OCI-M2 (cell line): ENCODE data around the gene ADAM10.

Experiments used
- DNase-seq: peaks from one replicate; lab custom pipeline; 2025; ENCODE audit not compliant: unreplicated experiment; lab: John Stamatoyannopoulos, UW

Gene ADAM10

GRCh38 chr15:58684036-58684710 is 65.3 kb downstream of the ADAM10 start:
- no peak for DNase-seq

- DNase-seq = no peak
Observed at GRCh38 chr15:58682234-58682633, 67.3 kb downstream of the ADAM10 start.

GRCh38 chr15:58678683-58679082 is 70.8 kb downstream of the ADAM10 start:
- DNase-seq = no peak

GRCh38 chr15:58677426-58677825 is 72.1 kb downstream of the ADAM10 start:
- DNase-seq = no peak

GRCh38 chr15:58676766-58677165 is 72.7 kb downstream of the ADAM10 start:
- DNase-seq = no peak

GRCh38 chr15:58671186-58671585 is 78.3 kb downstream of the ADAM10 start:
- DNase-seq = no peak

GRCh38 chr15:58669108-58669507 is 80.4 kb downstream of the ADAM10 start:
- no peak for DNase-seq

- DNase-seq = no peak
Observed at GRCh38 chr15:58666957-58667356, 82.5 kb downstream of the ADAM10 start.

GRCh38 chr15:58665672-58666071 is 83.8 kb downstream of the ADAM10 start:
- DNase-seq = no peak

- DNase-seq = no peak
Observed at GRCh38 chr15:58650102-58650501, 99.4 kb downstream of the ADAM10 start.

GRCh38 chr15:58649175-58649574 is 100.3 kb downstream of the ADAM10 start:
- DNase-seq = no peak

- DNase-seq = no peak
Observed at GRCh38 chr15:58643996-58644395, 105.5 kb downstream of the ADAM10 start.

GRCh38 chr15:58641660-58642059 is 107.8 kb downstream of the ADAM10 start:
- DNase-seq = no peak

GRCh38 chr15:58639992-58640391 is 109.5 kb downstream of the ADAM10 start:
- DNase-seq = no peak

- DNase-seq = no peak
Observed at GRCh38 chr15:58639002-58639756, 110.3 kb downstream of the ADAM10 start.

GRCh38 chr15:58632789-58633188 is 116.7 kb downstream of the ADAM10 start:
- DNase-seq = no peak

- no peak for DNase-seq
Observed at GRCh38 chr15:58631319-58631718, 118.2 kb downstream of the ADAM10 start.

GRCh38 chr15:58629625-58630024 is 119.9 kb downstream of the ADAM10 start:
- no peak for DNase-seq

- no peak for DNase-seq
Observed at GRCh38 chr15:58628206-58628947, 121.1 kb downstream of the ADAM10 start.

GRCh38 chr15:58627701-58628100 is 121.8 kb downstream of the ADAM10 start:
- no peak for DNase-seq

- DNase-seq = no peak
Observed at GRCh38 chr15:58627046-58627445, 122.5 kb downstream of the ADAM10 start.

GRCh38 chr15:58626378-58626777 is 123.1 kb downstream of the ADAM10 start:
- DNase-seq = no peak
